Astrocyte of the cerebellum (primary cell): ENCODE results near the gene FTCD.

ENCODE experiments used
- DNase-seq: peaks from one replicate; pipeline ENCODE4 v3.0.0-alpha.2; 2011; ENCODE audit warnings: low read depth
- H3K4me3 ChIP-seq: 2 replicates; pipeline ENCODE4 v1.5.1; 2011; ENCODE audit warnings: mild to moderate bottlenecking, low read depth, low read length, moderate library complexity
- CTCF ChIP-seq: IDR thresholded peaks from 2 replicates; pipeline ENCODE4 v1.5.1; 2012; ENCODE audit warnings: low read length, low read depth, moderate library complexity, mild to moderate bottlenecking; ENCODE audit errors: missing control alignments
- in situ Hi-C: cut with HindIII; loops from 2 replicates; pipeline ENCODE4 v1.10.0; 2017; ENCODE audit warnings: low sequenced_read_pairs

The FTCD gene

DNA sequence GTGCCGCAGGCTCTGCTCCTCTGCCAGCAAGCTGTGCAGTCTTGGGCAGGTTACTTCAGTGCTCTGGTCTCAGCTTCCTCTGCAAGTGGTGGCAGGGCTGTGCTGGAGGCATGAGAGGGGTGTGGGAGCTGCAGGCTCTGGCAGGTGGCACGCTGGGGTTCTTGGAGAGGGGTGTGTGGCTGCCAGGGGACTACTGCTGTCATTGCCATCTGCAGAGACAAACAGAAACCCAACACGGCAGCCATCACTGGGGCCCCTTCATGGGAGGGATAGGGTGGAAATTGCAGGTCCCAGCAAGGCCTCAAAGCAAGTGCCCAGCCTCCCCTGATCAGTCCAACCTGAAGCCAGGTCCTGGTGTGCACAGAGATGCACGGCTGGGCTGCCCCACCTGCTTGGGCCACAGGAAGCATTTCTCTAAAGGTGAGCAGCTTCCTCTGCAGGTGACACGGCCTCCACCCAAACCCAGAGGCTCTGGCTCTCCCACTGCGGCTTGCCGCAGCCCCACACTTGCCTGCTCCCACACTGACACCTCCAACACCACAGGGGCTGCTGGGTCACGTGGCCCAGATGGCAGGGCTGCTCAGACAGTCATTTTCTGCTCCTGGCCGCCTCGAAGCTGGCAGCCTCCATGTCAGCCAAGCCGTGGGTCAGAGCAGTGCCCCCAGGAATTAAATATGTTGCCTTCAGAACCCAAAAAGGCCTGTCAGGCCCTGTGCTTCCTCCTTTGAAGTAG is 61.5 kb downstream of the FTCD start:
- in situ Hi-C loops, result no loop called here
- no peak for DNase-seq
- TF ChIP-seq CTCF, result no peak
- no peak overlapping the region for H3K4me3 ChIP-seq

DNA sequence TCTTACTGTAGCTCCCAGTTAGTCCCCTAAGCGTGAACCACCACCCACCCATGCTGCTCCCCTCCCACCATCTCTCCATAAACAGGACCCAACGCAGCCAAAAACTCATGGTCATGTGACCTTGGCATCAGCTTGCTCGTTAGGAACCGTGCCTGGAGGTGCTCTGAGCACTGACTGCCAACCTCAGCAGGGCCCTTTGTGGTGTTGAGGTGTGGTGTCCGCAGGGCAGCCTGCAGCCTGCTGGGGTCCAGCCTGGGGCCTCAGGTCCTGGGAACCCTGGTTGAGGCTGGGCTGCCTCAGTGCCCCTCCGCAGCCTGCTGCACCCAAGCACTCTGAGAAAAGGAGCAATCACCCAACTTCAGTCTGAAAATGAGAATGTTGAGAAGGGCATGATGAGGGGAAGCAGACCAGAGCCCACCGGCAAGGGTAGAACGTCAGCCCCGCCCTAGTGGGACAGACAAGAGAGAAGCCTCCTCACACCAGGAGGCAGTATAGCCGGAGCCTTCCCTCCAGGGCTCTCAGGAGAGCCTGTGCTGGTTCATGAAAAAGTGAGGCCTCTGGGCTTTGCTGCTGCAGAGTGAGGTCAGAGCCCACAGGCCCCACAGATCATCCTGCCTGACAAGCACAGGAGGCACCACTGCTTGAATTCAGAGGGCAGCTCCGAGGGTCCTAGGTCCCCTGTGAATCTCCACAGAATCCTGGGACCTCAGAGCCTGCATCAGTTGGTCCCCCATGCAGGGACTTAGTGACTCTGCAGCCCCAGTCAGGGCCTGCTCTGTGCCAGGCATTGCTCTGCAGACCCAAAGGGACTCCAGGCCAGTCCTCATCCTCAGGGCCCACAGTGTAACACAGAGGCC is 62.3 kb downstream of the FTCD start:
- in situ Hi-C loops, result no loop called here
- H3K4me3 ChIP-seq, result no peak overlapping the region
- no peak for DNase-seq
- TF ChIP-seq CTCF, result no peak

DNA sequence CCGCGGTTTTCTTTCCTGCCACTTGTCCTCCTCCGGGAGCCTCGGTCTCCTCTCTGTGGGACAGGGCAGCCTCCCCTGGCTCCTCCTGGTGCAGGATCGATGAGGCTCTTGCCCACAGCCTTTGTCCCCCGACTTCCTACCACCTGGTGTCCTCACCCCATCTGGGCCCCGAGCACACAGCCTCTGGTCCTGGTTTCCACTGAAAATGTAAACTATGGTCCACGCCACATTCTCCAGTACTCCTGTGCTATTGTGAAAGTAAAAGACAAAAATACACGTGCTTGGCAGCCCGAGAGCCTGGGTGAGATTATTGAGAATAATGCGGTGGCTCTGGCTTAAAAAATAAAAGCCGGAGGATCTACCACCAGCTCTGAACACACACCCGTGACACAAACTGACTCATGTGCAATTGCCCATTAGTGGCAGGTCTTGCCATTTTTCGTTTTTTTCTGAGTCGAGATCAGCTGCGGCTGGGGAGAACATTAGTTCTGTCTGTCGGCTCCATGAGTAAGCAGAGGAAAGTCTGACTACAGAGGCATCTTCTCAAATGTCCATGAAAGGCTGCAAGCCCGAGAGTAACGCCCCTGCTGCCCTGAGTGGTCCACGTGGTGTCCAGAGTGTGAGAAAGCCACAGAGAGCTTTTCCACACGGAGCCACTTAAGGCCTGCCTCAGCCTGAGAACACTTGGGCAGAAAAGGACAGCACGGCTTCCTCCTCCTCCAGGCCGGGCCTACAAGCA is 63.2 kb downstream of the FTCD start:
- in situ Hi-C loops, result no loop called here
- no peak for TF ChIP-seq CTCF
- peak; percentile 83 for DNase-seq
- no peak overlapping the region for H3K4me3 ChIP-seq

DNA sequence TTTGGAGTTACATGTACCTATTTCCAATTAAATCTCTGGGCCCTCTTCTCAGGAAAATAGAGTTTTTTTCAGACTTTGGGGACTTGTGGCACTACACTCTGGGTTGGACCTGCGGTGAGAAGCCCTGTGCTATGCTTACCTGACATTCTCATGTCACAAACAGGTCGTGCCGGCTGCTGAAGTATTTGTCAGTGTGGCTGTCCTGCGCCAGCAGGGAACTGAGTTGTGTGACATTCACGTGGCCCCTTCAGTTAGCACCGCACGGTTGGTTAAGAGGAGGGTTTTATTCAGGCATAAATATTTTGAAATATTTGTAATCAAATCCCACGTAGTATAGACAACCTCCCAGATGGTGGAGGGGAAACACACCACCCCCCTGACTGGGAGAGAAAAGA is 63.8 kb downstream of the FTCD start:
- no peak overlapping the region for H3K4me3 ChIP-seq
- in situ Hi-C loops, result no loop called here

DNA sequence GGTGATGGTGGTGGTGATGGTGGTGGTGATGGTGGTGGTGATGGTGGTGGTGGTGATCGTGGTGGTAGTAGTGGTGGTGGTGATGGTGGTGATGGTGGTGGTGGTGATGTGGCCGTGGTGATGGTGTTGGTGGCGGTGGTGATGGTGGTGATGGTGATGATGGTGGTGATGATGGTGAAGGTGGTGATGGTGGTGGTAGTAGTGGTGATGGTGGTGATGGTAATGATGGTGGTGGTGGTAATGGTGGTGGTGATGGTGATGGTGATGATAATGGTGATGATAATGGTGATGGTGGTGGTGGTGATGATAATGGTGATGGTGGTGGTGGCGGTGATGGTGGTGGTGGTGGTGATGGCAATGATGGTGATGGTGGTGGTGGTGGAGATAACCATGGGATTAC is 64.3 kb downstream of the FTCD start:
- no peak for DNase-seq
- no peak overlapping the region for H3K4me3 ChIP-seq
- in situ Hi-C loops, result no loop called here
- TF ChIP-seq CTCF, result no peak

More for the DNA sequence above, 63.8 kb downstream of the FTCD start:
- no peak for DNase-seq
- TF ChIP-seq CTCF, result no peak

DNA sequence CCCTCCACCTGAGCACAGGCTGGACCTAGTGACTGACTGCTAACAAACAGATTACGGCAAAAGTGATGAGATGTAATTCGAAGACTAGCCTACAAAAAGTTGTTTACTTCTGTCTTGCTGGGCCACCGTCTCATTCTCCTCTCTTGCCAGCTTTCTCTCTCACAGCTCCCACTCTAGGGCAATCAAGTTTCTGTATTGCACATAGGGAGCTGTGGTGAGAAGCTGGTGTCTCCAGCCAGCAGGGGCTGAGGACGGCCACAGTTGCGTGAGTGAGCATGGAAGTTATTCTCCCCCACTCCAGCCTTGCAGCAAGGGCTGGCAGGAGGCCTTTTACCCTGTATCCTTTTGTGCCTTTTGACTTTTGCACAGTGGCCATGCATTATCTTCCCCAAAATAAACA is 66.1 kb downstream of the FTCD start:
- no peak for TF ChIP-seq CTCF
- H3K4me3 ChIP-seq, result no peak overlapping the region
- DNase-seq, result no peak
- in situ Hi-C loops, result no loop called here
